HG03103 (cell line): ENCODE results near the gene ZNF385B.

Experiments
- ATAC-seq: cut with Tn5 transposase; IDR thresholded peaks from one replicate; pipeline ENCODE4 v1.9.1; 2021; ENCODE audit warnings: low read depth; ENCODE audit not compliant: unreplicated experiment

Gene ZNF385B

GRCh38 chr2:179532863-179533278, 328.5 kb downstream of the ZNF385B start:
- ATAC-seq, result no peak

DNA sequence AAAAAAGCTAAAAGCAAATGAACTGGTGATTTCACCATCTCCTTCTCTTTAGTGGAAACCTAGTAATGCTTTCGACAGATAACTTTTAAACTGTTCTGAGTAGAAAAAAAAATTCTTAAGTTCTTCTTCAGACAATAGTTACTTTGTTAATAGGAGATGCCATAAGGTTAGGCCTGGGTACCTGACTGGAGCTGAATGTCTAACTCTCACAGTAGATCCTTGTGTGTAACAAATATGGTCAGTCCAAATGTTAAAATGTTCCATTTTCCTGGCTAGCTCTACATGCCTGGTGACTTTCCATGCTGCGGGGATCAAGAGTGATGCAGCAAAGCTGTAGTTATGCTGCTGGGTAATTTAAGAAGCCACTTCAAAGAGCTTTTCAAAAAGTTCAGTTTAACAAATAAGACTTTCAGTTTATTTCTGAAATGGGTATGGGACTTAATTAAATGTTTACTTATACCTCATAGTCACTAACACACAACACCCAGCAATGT, 332.8 kb downstream of the ZNF385B start:
- no peak for ATAC-seq

- no peak for ATAC-seq
Observed at GRCh38 chr2:179525340-179525739, 336.1 kb downstream of the ZNF385B start.

- ATAC-seq, result no peak
Observed at GRCh38 chr2:179524809-179525339, 336.5 kb downstream of the ZNF385B start.

DNA sequence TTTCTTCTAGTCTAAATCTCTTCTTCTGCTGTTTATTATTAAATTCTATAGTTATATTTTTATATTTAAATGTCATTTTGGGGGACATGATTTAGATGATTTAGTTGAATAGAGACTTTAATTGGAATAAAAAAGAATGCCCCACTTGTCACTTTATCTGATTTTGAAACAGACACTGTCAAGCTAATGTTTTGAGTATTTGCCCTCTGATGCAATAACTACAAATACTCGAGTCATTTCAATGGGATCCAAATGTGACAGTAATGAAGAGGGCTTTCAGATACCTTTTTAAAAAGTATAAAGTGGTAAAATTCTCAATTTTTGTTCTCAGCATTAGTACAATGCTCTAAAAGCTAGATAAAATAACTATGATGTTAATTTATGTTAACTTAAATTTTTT, 339.5 kb downstream of the ZNF385B start:
- no peak for ATAC-seq

DNA sequence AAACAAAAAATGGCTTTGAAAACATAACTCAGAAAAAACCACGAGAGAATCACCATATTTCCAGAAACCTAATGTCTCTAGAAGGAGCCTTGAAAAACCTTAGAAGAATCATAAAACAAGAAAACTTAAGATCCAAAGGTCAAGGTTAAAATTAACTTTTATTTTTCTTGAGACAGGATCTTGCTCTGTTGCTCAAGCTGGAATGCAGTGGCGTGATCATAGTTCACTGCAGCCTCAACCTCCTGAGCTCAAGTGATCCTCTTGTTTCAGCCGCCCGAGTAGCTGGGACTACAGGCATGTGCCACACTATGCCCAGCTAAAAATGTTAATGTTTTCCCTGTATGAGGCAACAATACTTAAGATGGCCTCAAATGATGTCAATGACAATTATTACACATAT, 342.6 kb downstream of the ZNF385B start:
- ATAC-seq, result no peak

GRCh38 chr2:179513181-179513580, 348.2 kb downstream of the ZNF385B start:
- no peak for ATAC-seq

DNA sequence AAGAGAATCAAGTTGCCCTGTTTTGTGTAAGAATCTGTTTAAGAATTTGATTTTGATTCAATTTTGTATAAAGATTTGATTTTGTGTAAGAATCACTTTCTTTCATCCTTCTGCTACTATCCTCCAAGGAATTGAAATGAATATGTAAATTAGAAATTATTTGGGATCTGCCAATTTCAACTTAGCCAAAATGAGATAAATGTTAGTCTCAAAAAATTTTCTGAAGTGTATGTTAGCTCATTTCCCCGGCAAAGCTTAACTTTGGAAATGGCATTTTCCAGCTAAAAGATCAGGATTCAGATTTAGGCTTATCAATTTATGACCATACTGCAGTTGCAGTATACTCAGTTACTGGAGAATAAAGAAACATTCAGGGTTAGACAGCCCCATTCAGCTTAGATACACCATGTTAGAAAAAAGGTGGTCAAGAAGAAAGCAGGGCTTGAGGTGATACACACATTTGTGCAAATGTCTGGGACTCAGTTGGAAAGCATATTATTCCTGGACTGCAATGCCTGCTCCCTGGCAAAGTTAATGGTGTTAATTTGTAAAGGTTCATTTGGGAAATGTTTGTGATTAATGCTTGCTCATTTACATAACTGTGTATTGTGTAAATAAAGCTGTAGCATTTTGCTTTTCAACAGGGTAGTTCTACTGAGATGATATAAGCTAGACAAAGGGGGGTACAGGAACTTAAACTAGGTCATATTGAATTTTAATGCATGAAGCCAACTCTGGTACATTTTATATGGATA, 349.0 kb downstream of the ZNF385B start:
- no peak for ATAC-seq

- no peak for ATAC-seq
Observed at GRCh38 chr2:179511105-179511789, 350.2 kb downstream of the ZNF385B start.

- ATAC-seq, result no peak
Observed at GRCh38 chr2:179495315-179495714, 366.1 kb downstream of the ZNF385B start.

DNA sequence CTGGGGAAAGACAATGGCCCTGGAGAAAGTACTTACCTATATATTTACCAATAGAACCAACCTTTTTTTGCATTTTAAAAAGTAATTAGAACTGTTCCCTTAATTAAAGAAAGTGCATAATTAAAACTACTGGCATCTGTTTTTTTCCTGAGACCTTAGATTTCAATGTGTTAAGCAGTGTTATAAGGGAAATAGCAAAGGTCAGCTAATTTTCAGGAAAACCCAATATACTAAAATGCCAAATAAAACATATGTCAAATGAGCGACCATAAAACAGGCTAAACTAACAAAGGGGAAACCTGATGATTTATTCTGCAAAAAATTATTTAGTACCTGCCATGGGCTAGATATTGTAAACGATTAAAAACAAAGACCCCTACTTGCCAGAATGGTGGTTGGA, 372.8 kb downstream of the ZNF385B start:
- ATAC-seq, result no peak

DNA sequence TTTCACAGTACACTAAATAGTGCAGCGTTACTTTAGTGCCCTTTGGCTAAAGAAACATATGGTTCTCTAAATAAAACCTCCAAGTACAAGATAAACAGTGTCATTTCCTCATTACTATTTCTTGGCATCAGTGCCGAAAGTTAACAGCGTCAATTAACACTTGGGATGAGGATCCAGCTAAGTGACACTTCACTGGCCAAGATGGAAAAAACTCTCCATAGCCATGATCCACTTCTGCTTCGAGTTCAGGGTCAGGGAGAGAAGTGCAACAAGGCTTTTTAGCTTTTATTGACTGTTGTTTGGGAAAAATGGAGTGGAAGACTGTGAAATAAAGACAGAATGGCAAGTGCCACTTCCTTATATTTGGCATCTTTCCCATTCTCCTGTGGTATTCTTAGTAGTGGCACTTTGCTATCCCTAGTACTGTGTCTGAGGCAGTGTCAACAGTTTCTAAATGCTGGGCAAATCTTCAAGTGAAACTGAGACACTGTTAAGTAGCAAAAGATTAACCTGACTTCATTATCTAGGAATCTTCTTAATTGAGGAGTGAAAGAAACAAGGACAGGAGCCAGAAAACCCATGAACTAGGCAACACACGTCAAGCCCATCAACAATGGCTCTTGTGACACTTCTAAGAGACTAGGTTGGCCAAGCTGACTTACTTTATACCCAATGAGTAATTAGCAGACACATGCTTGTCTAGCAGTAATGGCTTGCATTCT, 374.2 kb downstream of the ZNF385B start:
- no peak for ATAC-seq

DNA sequence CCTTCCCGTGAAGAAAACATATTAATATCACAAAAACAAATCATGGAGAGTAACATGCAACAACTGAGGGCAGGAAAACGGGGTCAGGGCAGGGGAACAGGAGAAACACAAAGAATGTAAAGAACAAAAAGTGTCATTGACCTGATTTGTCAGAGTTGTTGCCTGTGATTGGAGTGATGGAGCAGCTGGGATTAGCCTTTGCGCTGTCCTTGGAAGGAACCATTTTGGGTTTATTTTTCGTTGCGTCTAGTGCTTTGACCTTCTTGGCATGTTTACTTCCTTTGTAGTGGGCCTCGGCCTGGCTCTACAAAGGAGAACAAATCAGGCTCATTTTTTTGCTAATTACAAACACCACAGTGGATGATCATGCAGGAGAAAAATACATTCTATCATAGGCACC, 378.3 kb downstream of the ZNF385B start:
- ATAC-seq, result no peak

DNA sequence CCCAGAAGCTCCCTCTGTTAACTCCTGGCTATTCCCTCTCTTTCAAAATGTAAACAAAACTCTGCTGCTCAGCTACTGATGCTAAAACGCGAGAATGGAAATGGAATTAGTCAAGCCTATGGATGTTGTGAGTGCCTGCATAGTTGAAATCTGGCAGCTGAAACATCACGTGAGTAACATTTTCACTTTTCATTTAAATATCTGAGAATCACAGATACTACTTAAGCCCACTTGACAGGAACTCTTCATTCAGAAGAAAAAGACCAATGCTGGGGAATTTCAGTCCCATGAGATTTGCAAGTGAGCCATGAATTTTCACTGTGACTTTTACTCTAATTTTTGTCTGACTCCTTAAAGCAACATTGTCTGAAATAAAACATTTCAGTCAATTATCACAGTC, 381.5 kb downstream of the ZNF385B start:
- no peak for ATAC-seq

DNA sequence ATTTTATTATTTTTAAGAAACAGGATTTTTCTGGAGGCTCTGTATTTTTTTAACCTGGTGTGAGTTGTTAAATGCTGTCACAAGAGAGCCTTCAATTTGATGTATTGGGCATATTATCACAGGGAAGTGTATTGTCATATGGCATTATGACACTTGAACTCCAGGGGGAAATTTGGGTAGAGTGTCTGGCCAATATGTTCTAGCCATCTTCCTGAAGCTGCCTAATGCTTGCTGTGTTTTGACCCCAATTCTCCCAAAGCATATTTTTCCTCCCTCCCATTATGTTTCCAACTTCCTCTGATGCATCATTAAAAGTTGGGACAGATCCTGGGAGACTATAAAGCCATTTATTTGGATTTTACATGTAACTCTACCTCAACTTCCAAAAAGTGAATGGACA, 382.6 kb downstream of the ZNF385B start:
- ATAC-seq, result no peak

DNA sequence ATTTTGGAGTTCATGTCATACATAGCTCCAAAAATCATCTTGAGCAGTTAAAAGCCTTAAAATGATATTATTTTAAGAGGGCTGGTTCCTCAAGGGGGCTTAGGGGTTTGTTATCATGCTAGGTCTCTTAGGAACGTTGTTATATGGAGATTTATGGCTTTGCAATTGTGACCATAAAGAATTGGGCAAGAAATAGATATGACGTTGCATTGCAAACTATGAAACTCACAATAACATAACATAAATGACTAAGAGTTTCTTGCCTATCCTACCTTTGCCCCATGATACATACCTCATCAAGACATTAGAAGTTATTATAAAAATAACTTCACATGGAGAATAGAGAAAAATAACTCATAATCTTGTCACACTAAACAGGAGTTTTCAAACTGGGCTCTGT, 390.4 kb downstream of the ZNF385B start:
- ATAC-seq, result no peak

DNA sequence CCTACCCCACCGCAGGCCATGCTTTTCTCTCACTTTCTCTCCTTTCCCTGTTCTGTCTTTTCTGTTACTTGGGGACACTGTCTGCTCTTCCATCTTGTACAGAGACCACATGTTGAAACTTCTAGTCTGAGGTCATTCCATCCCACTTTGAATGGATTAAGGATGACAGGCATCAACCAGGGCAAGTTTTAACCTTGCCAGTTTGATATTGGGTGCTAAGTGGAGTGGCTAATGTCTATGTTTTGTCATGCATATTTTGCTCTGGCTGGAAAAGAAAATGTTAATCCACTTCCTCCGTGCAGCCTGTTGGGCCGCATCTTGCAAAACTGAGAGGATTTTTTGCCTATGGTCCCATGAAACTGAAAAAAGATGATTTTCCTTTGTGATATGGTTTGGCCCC, 391.3 kb downstream of the ZNF385B start:
- ATAC-seq, result no peak

DNA sequence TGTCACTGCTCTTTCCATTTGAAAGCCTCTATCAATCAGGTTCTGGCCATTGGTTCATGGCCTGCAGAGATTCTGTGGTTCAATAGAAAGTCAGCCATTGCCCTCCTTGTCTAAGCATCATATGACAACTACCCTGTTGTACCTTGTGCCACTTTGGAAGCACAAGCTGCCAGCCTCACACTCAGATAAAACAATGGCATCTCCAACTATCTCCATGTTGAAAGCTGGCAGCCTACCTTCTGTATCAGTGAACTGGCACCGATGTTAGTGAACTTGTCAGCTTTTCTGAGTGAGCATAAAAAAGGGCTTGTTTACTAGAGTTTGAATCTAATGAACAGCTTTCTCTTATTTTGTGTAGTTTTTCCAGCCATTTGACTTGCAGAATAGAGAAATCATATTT, 393.5 kb downstream of the ZNF385B start:
- ATAC-seq, result no peak

DNA sequence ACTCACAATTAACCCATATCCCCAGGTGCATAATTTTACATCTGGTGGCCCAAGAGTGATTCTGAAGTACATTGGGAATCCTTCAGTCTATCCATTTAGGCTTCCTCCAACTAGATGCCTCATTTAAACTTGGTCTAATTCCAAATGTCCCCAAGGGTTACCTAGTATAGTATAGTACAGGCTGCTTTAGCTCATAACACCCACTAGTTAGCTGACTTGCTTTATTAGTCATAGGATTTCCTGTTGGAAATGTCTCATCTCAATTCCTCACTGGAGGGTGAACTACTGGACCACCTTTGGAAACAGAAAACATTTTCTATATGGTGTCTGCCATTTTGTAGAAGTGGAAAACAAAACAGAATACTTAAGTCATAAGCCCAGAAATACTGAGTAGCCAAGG, 394.3 kb downstream of the ZNF385B start:
- ATAC-seq, result no peak

- no peak for ATAC-seq
Observed at GRCh38 chr2:179461420-179461819, 400.0 kb downstream of the ZNF385B start.
